Measurements from ENCODE around the gene LPAR1.
A peak's percentile ranks its signal among the peaks of the same experiment; 100 is the strongest.

LPAR1 gene

GRCh38 chr9:110997847-110998246, 40.4 kb downstream of the LPAR1 start:
- Histone ChIP-seq H2BK5ac (ENCODE audit: low read depth, low read length, poor library complexity, severe bottlenecking) (no peak overlapping the region), H3K9ac (ENCODE audit: low read length) (peak overlapping the region; percentile 67), H3K4me2 (ENCODE audit: low read length, poor library complexity, severe bottlenecking) (no peak overlapping the region), H2AK5ac (ENCODE audit: low read length, severe bottlenecking) (no peak overlapping the region), H2AFZ (ENCODE audit: low read depth, low read length) (no peak overlapping the region), H3K4me1 (ENCODE audit: control insufficient read depth, insufficient read depth, low read depth, low read length) (peaks cover 4% of the 10 kb centered on the region), H3K27ac (ENCODE audit: low read length, poor library complexity, severe bottlenecking) (no peak overlapping the region), H4K91ac (ENCODE audit: low read length) (no peak overlapping the region), H3K79me1 (replicated peaks; ENCODE audit: low read length, poor library complexity, severe bottlenecking) (peaks cover 5% of the 10 kb centered on the region), H3K18ac (ENCODE audit: low read depth in 1 of 2, low read length in 2 of 2) (no peak overlapping the region), H3K23ac (ENCODE audit: low read length in 2 of 2) (no peak overlapping the region), H3K9me3 (ENCODE audit: control insufficient read depth, low read length) (no peaks in the 10 kb centered on the region), H4K8ac (ENCODE audit: low read length) (no peak overlapping the region), H2BK15ac (ENCODE audit: low read depth, poor library complexity, severe bottlenecking) (no peak overlapping the region), H2BK120ac (ENCODE audit: low read depth, low read length) (no peak overlapping the region), H3K4me3 (ENCODE audit: insufficient read depth in 1 of 2, low read depth in 1 of 2, low read length in 2 of 2) (no peak overlapping the region), H2BK12ac (ENCODE audit: low read length in 2 of 2) (no peak overlapping the region), H3K27me3 (ENCODE audit: control insufficient read depth in 1 of 2, insufficient read depth in 1 of 2, low read length in 2 of 2) (no peaks in the 10 kb centered on the region), H3K4ac (ENCODE audit: low read depth in 1 of 2, low read length in 2 of 2) (no peak overlapping the region), H3K36me3 (ENCODE audit: control insufficient read depth in 1 of 2, insufficient read depth in 2 of 2, low read depth in 1 of 2, low read length in 2 of 2) (peaks cover 0 to 20% of the 10 kb centered on the region in 2 experiments), H3K14ac (ENCODE audit: low read length in 2 of 2) (no peak overlapping the region)
- DNase-seq: no peak
- WGBS: 92% methylated on average over 1 of the region's 1 CpG

DNA sequence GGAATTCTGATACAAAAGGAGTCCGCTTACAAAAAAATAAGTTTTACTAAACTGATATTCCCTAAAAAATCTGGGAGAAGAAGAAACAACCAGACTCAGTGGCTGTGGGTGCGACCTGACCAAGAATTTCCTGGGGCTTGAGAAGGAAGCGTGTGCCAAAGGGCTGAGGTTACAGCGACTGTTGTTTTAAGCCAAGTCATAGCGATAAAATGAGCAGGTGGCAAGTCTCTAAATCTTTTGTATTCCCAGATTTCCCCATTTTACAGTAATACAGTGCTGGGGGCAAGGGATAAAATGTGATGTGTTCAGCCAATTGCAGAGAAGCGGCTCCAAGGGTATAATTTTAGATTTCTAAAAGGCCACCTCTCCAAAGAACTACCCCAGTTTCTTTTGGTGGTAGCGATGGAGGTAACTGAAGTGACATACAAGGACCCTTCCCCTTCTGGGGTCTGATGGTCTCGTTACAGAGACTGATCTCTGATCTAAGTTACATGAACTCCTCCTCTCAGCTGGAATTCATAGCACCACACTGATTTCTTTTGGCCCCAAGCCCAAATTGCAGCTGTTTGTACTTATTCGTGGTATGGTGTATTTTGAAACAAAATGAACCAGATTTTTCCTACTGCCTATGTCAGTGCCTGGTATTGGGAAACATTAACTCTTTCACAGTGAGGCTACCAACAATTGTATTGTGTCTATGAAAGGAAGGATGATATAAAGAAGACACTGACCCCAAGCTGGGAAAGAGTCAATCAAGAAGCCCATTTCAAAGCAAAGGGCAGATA, 41.6 kb downstream of the LPAR1 start:
- Histone ChIP-seq H4K8ac (ENCODE audit: low read length) (no peak overlapping the region), H3K27ac (ENCODE audit: low read length, poor library complexity, severe bottlenecking) (peak overlapping the region; percentile 46), H2AK5ac (ENCODE audit: low read length, severe bottlenecking) (peak overlapping the region; percentile 61), H2BK15ac (ENCODE audit: low read depth, poor library complexity, severe bottlenecking) (no peak overlapping the region), H4K91ac (ENCODE audit: low read length) (no peak overlapping the region), H3K4me3 (ENCODE audit: insufficient read depth in 1 of 2, low read depth in 1 of 2, low read length in 2 of 2) (peak overlapping the region in 1 of 2 experiments; percentile 23), H2BK12ac (ENCODE audit: low read length in 2 of 2) (peak overlapping the region in 1 of 2 experiments; percentile 37), H2AFZ (ENCODE audit: low read depth, low read length) (no peak overlapping the region), H3K27me3 (ENCODE audit: control insufficient read depth in 1 of 2, insufficient read depth in 1 of 2, low read length in 2 of 2) (no peaks in the 10 kb centered on the region), H3K79me1 (replicated peaks; ENCODE audit: low read length, poor library complexity, severe bottlenecking) (peaks cover 5% of the 10 kb centered on the region), H3K9ac (ENCODE audit: low read length) (peak overlapping the region; percentile 67), H3K4ac (ENCODE audit: low read depth in 1 of 2, low read length in 2 of 2) (no peak overlapping the region), H3K9me3 (ENCODE audit: control insufficient read depth, low read length) (no peaks in the 10 kb centered on the region), H3K36me3 (ENCODE audit: control insufficient read depth in 1 of 2, insufficient read depth in 2 of 2, low read depth in 1 of 2, low read length in 2 of 2) (peaks cover 0 to 10% of the 10 kb centered on the region in 2 experiments), H3K4me2 (ENCODE audit: low read length, poor library complexity, severe bottlenecking) (peak overlapping the region; percentile 14), H3K4me1 (ENCODE audit: control insufficient read depth, insufficient read depth, low read depth, low read length) (peaks cover 4% of the 10 kb centered on the region), H2BK120ac (ENCODE audit: low read depth, low read length) (no peak overlapping the region), H3K18ac (ENCODE audit: low read depth in 1 of 2, low read length in 2 of 2) (peak overlapping the region in 1 of 2 experiments; percentile 28), H2BK5ac (ENCODE audit: low read depth, low read length, poor library complexity, severe bottlenecking) (no peak overlapping the region), H3K23ac (ENCODE audit: low read length in 2 of 2) (no peak overlapping the region), H3K14ac (ENCODE audit: low read length in 2 of 2) (no peak overlapping the region)
- DNase-seq: peak; percentile 86
- 87% methylated on average over 4 of the region's 9 CpGs for WGBS

GRCh38 chr9:110995420-110996340, 42.6 kb downstream of the LPAR1 start:
- H3K4me2 ChIP-seq (ENCODE audit: low read length, poor library complexity, severe bottlenecking): no peak overlapping the region
- DNase-seq: peak; percentile 78
- H3K79me1 ChIP-seq (replicated peaks; ENCODE audit: low read length, poor library complexity, severe bottlenecking): peaks cover 5% of the 10 kb centered on the region

GRCh38 chr9:110994771-110995241, 43.5 kb downstream of the LPAR1 start:
- H2BK12ac ChIP-seq (ENCODE audit: low read length in 2 of 2): no peak overlapping the region
- no peak overlapping the region for H3K14ac ChIP-seq (ENCODE audit: low read length in 2 of 2)
- no peak overlapping the region for H2AFZ ChIP-seq (ENCODE audit: low read depth, low read length)
- H3K4me3 ChIP-seq (ENCODE audit: insufficient read depth in 1 of 2, low read depth in 1 of 2, low read length in 2 of 2): no peak overlapping the region
- no peaks in the 10 kb centered on the region for H3K27me3 ChIP-seq (ENCODE audit: control insufficient read depth in 1 of 2, insufficient read depth in 1 of 2, low read length in 2 of 2)
- H2BK5ac ChIP-seq (ENCODE audit: low read depth, low read length, poor library complexity, severe bottlenecking): no peak overlapping the region
- H2BK120ac ChIP-seq (ENCODE audit: low read depth, low read length): no peak overlapping the region
- WGBS: 46% methylated on average over 2 of the region's 4 CpGs
- no peak overlapping the region for H4K91ac ChIP-seq (ENCODE audit: low read length)
- H3K79me1 ChIP-seq (replicated peaks; ENCODE audit: low read length, poor library complexity, severe bottlenecking): peaks cover 5% of the 10 kb centered on the region
- H3K9ac ChIP-seq (ENCODE audit: low read length): peak overlapping the region; percentile 49
- no peak overlapping the region for H2BK15ac ChIP-seq (ENCODE audit: low read depth, poor library complexity, severe bottlenecking)
- no peak overlapping the region for H4K8ac ChIP-seq (ENCODE audit: low read length)
- no peak overlapping the region for H3K4me2 ChIP-seq (ENCODE audit: low read length, poor library complexity, severe bottlenecking)
- no peak overlapping the region for H3K23ac ChIP-seq (ENCODE audit: low read length in 2 of 2)
- H3K4me1 ChIP-seq (ENCODE audit: control insufficient read depth, insufficient read depth, low read depth, low read length): peaks cover 4% of the 10 kb centered on the region
- no peak overlapping the region for H3K4ac ChIP-seq (ENCODE audit: low read depth in 1 of 2, low read length in 2 of 2)
- no peaks in the 10 kb centered on the region for H3K9me3 ChIP-seq (ENCODE audit: control insufficient read depth, low read length)
- H3K27ac ChIP-seq (ENCODE audit: low read length, poor library complexity, severe bottlenecking): no peak overlapping the region
- H2AK5ac ChIP-seq (ENCODE audit: low read length, severe bottlenecking): no peak overlapping the region
- H3K18ac ChIP-seq (ENCODE audit: low read depth in 1 of 2, low read length in 2 of 2): no peak overlapping the region
- peaks cover 0 to 7% of the 10 kb centered on the region in 2 experiments for H3K36me3 ChIP-seq (ENCODE audit: control insufficient read depth in 1 of 2, insufficient read depth in 2 of 2, low read depth in 1 of 2, low read length in 2 of 2)
- DNase-seq: peak; percentile 56

More at GRCh38 chr9:110995420-110996340, 42.6 kb downstream of the LPAR1 start:
- Histone ChIP-seq H2BK15ac (ENCODE audit: low read depth, poor library complexity, severe bottlenecking) (no peak overlapping the region), H3K18ac (ENCODE audit: low read depth in 1 of 2, low read length in 2 of 2) (peak overlapping the region in 1 of 2 experiments; percentile 57), H3K4ac (ENCODE audit: low read depth in 1 of 2, low read length in 2 of 2) (peak overlapping the region in 1 of 2 experiments; percentile 28), H3K27me3 (ENCODE audit: control insufficient read depth in 1 of 2, insufficient read depth in 1 of 2, low read length in 2 of 2) (no peaks in the 10 kb centered on the region), H2BK120ac (ENCODE audit: low read depth, low read length) (no peak overlapping the region), H3K9me3 (ENCODE audit: control insufficient read depth, low read length) (no peaks in the 10 kb centered on the region), H3K27ac (ENCODE audit: low read length, poor library complexity, severe bottlenecking) (peak overlapping the region; percentile 16), H2AK5ac (ENCODE audit: low read length, severe bottlenecking) (no peak overlapping the region), H3K14ac (ENCODE audit: low read length in 2 of 2) (no peak overlapping the region), H2AFZ (ENCODE audit: low read depth, low read length) (no peak overlapping the region), H3K4me3 (ENCODE audit: insufficient read depth in 1 of 2, low read depth in 1 of 2, low read length in 2 of 2) (peak overlapping the region in 1 of 2 experiments; percentile 23), H2BK5ac (ENCODE audit: low read depth, low read length, poor library complexity, severe bottlenecking) (no peak overlapping the region), H3K9ac (ENCODE audit: low read length) (peak overlapping the region; percentile 34), H4K8ac (ENCODE audit: low read length) (no peak overlapping the region), H2BK12ac (ENCODE audit: low read length in 2 of 2) (no peak overlapping the region), H3K4me1 (ENCODE audit: control insufficient read depth, insufficient read depth, low read depth, low read length) (peaks cover 4% of the 10 kb centered on the region), H3K36me3 (ENCODE audit: control insufficient read depth in 1 of 2, insufficient read depth in 2 of 2, low read depth in 1 of 2, low read length in 2 of 2) (peaks cover 0 to 8% of the 10 kb centered on the region in 2 experiments), H4K91ac (ENCODE audit: low read length) (no peak overlapping the region), H3K23ac (ENCODE audit: low read length in 2 of 2) (no peak overlapping the region)
- WGBS: 27% methylated on average over 3 of the region's 6 CpGs

Data from mesenchymal stem cell (in vitro differentiated cells and primary cell).